Activated CD4-positive, alpha-beta memory T cell treated with anti-CD3 and anti-CD28 coated beads, Interleukin-2, amount 10 ng/mL, durations not matched to agents 7 days and 5 days (primary cell): ENCODE results near the gene PHF5A. TPM values are rescaled to one million over a fixed set of nuclear protein-coding genes. Genes with fewer than 3 reads are reported as not detected.

Source experiments
- CTCF ChIA-PET: fragments of 350-600 bp; sonication (Branson Sonifier 250); formaldehyde crosslinking; loops from one replicate; lab custom pipeline; 2021; ENCODE audit warnings: antibody characterized with exemption, inconsistent platforms; lab: Charles Lee
- POLR2A ChIA-PET: fragments of 350-600 bp; sonication (Branson Sonifier 250); formaldehyde crosslinking; loops from one replicate; lab custom pipeline; 2021; ENCODE audit warnings: antibody characterized with exemption; lab: Charles Lee
- DNase-seq: peaks from one replicate; pipeline ENCODE4 v3.0.0-alpha.2; 2020
- H3K27ac Mint-ChIP-seq: one replicate; pipeline ENCODE4 v1.8.0; 2021; ENCODE audit warnings: mild to moderate bottlenecking, mixed read lengths
- H3K27me3 Mint-ChIP-seq: one replicate; pipeline ENCODE4 v1.8.0; 2021; ENCODE audit warnings: mixed read lengths
- H3K36me3 Mint-ChIP-seq: one replicate; pipeline ENCODE4 v1.8.0; 2021; ENCODE audit warnings: low read depth, mixed read lengths
- H3K4me1 Mint-ChIP-seq: one replicate; pipeline ENCODE4 v1.8.0; 2021; ENCODE audit warnings: mixed read lengths
- H3K4me3 Mint-ChIP-seq: one replicate; pipeline ENCODE4 v1.8.0; 2021; ENCODE audit warnings: mild to moderate bottlenecking, mixed read lengths
- H3K9me3 Mint-ChIP-seq: one replicate; pipeline ENCODE4 v1.8.0; 2021; ENCODE audit warnings: mixed read lengths
- total RNA-seq, 2 experiments: library from RNA; stranded (reverse); gene quantifications; one replicate each; pipeline ENCODE4 v1.2.3, GENCODE V29; 2021

Gene PHF5A
- total RNA-seq, 2 experiments from 2014 or later: 43.9 to 55.3 TPM

- Mint-ChIP-seq H3K4me3 (no peak overlapping the region), H3K9me3 (no peaks in the 10 kb centered on the region), H3K4me1 (no peaks in the 10 kb centered on the region), H3K27ac (peak overlapping the region; percentile 15), H3K36me3 (peaks cover 18% of the 10 kb centered on the region), H3K27me3 (no peaks in the 10 kb centered on the region)
- DNase-seq: no peak
- ChIA-PET POLR2A (interaction anchor here (1.9 kb wide), 1 partner anchor 59 kb away, joined by 5 read pairs; the partner anchor contains the start of gene TOB2), CTCF (interaction anchor here (1.5 to 2.7 kb wide), 2 partner anchors 13 to 101 kb away, joined by 4 to 13 read pairs; no protein-coding TSS in a partner anchor)
Measured at GRCh38 chr22:41504816-41505215, 36.3 kb upstream of the PHF5A start.

GRCh38 chr22:41504397-41504796 is 35.9 kb upstream of the PHF5A start:
- CTCF ChIA-PET: no interaction called here
- Mint-ChIP-seq H3K27ac (no peak overlapping the region), H3K36me3 (peaks cover 21% of the 10 kb centered on the region), H3K27me3 (no peaks in the 10 kb centered on the region), H3K9me3 (no peaks in the 10 kb centered on the region), H3K4me3 (no peak overlapping the region), H3K4me1 (no peaks in the 10 kb centered on the region)
- no peak for DNase-seq
- POLR2A ChIA-PET: interaction anchor here (1.9 kb wide), 1 partner anchor 58 kb away, joined by 5 read pairs; the partner anchor contains the start of gene TOB2

- no peaks in the 10 kb centered on the region for H3K9me3 Mint-ChIP-seq
- H3K4me3 Mint-ChIP-seq: no peak overlapping the region
- no peak overlapping the region for H3K27ac Mint-ChIP-seq
- ChIA-PET CTCF (interaction anchor here (0.6 to 4.4 kb wide), 7 partner anchors 16 to 579 kb away, joined by 3 to 42 read pairs (median 5); partner anchors contain the start of genes ACO2 and PHF5A), POLR2A (interaction anchor here (1.2 to 1.5 kb wide), 3 partner anchors 33 to 89 kb away, joined by 5 to 7 read pairs (median 5); partner anchors contain the start of genes ACO2, PHF5A and TOB2)
- peaks cover 15% of the 10 kb centered on the region for H3K36me3 Mint-ChIP-seq
- H3K4me1 Mint-ChIP-seq: no peaks in the 10 kb centered on the region
- peak; percentile 27 for DNase-seq
- no peaks in the 10 kb centered on the region for H3K27me3 Mint-ChIP-seq
Measured at GRCh38 chr22:41501209-41501608, 32.7 kb upstream of the PHF5A start.

- no peak overlapping the region for H3K4me3 Mint-ChIP-seq
- ChIA-PET CTCF (interaction anchor here (1.1 to 4.4 kb wide), 5 partner anchors 17 to 578 kb away, joined by 3 to 42 read pairs (median 4); no protein-coding TSS in a partner anchor), POLR2A (interaction anchor here (1.2 to 1.5 kb wide), 2 partner anchors 32 to 88 kb away, joined by 5 read pairs; partner anchors contain the start of genes ACO2 and PHF5A)
- no peak overlapping the region for H3K27ac Mint-ChIP-seq
- DNase-seq: no peak
- peaks cover 15% of the 10 kb centered on the region for H3K36me3 Mint-ChIP-seq
- H3K4me1 Mint-ChIP-seq: no peaks in the 10 kb centered on the region
- no peaks in the 10 kb centered on the region for H3K27me3 Mint-ChIP-seq
- H3K9me3 Mint-ChIP-seq: no peaks in the 10 kb centered on the region
Measured at GRCh38 chr22:41500303-41500702, 31.8 kb upstream of the PHF5A start.

DNA sequence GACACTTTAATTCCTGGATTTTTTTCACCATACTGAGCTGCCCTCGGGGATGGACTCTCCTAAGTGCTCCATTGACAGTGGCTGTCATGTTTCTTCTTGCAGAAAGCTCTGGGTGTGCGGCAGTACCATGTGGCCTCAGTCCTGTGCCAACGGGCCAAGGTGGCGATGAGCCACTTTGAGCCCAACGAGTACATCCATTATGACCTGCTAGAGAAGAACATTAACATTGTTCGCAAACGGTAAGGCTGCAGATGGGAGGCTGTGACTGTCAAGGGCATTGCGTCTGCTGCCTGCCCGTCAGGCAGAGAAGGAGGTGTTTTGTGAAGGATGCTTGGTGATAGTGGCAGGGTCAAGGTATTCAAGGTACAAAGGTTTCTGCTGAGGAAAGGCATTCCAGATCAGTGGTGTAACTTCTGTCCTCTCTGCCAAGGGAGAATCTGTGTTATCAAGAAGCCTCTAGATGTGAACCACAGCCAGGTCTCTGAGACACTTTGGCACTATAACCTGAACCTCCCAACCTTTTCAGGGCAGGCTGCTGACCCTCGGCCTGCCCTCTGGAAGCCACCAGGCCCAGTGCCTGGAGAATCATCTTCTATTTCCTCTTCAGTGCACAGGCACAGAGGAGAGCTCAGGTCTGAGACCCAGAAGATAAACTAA is 31.3 kb upstream of the PHF5A start:
- no peak overlapping the region for H3K27ac Mint-ChIP-seq
- no peaks in the 10 kb centered on the region for H3K9me3 Mint-ChIP-seq
- CTCF ChIA-PET: interaction anchor here (1.1 to 4.4 kb wide), 6 partner anchors 9 to 97 kb away, joined by 3 to 42 read pairs (median 4); no protein-coding TSS in a partner anchor

DNA sequence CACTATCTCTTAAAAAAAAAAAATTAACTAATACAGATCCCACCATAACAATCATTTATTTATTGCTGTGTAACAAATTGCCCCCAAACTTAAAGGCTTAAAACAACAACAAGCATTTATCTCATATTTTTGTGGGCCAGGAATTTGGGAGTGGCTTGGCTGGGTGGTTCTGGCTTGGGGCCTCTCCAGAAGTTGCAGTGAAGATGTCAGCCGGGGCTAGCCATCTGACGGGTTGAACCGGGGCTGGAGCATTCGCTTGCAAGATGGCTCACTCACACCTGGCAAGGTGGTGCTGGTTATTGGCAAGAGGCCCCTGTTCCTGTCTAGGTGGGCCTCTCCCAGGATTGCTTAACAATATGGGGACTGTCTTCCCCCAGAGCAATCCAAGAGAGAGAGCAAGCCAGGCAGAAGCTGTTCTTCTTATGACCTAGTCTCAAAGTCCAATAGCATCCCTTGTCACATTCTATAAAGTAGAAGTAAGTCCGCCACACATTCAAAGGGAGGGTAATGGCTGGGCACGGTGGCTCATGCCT is 29.9 kb upstream of the PHF5A start:
- ChIA-PET POLR2A (no interaction called here), CTCF (interaction anchor here (1.2 to 4.4 kb wide), 3 partner anchors 8 to 95 kb away, joined by 4 to 42 read pairs (median 4); no protein-coding TSS in a partner anchor)
- Mint-ChIP-seq H3K36me3 (peaks cover 13% of the 10 kb centered on the region), H3K9me3 (no peaks in the 10 kb centered on the region), H3K4me3 (no peak overlapping the region), H3K4me1 (no peaks in the 10 kb centered on the region), H3K27ac (no peak overlapping the region), H3K27me3 (no peaks in the 10 kb centered on the region)
- no peak for DNase-seq

More for the DNA sequence above, 31.3 kb upstream of the PHF5A start:
- Mint-ChIP-seq H3K36me3 (peaks cover 15% of the 10 kb centered on the region), H3K4me3 (no peak overlapping the region), H3K4me1 (no peaks in the 10 kb centered on the region), H3K27me3 (no peaks in the 10 kb centered on the region)
- POLR2A ChIA-PET: interaction anchor here (1.0 to 1.5 kb wide), 2 partner anchors 16 to 87 kb away, joined by 3 to 5 read pairs; no protein-coding TSS in a partner anchor
- DNase-seq: no peak

DNA sequence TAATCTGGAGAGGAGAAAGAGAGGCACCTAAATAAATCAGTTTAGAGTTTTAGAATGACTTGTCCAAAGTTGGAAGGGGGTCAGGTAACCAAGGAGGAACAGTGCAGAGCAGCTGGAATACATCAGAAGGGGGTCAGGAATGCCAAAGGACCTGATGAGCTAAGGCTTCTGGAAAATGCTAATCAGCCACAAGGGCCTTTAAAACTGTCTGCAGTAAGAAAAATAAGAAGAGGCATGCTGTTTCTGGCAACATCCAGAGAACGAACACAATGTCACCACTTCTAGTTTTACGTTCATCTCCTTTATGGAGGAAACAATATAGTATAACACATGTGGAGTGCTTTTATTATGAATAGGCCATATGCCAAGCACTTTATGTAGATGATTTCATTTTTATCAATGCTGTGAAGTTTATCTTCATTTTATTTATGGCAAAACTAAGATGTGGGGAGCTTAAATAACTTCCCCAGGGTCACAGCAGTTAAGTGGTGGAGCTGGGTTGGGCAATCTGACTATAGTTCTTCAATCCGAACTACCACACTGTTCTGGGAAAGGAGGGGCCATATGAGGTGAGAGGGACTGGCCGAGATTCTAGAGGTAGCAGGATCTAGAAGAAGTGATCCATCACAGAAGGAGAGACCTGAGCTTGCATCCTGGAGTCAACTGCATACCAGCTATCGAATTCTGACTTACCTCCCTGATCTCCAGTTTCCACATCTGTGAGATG is 23.0 kb upstream of the PHF5A start:
- CTCF ChIA-PET: interaction anchor here (0.6 to 1.1 kb wide), 2 partner anchors 35 to 106 kb away, joined by 3 read pairs; no protein-coding TSS in a partner anchor
- peaks cover 3% of the 10 kb centered on the region for H3K4me1 Mint-ChIP-seq
- no peak overlapping the region for H3K27ac Mint-ChIP-seq
- H3K4me3 Mint-ChIP-seq: no peak overlapping the region
- H3K36me3 Mint-ChIP-seq: no peaks in the 10 kb centered on the region
- no peaks in the 10 kb centered on the region for H3K27me3 Mint-ChIP-seq
- POLR2A ChIA-PET: no interaction called here
- H3K9me3 Mint-ChIP-seq: no peaks in the 10 kb centered on the region
- no peak for DNase-seq

GRCh38 chr22:41488596-41489385 is 20.3 kb upstream of the PHF5A start:
- peaks cover 13% of the 10 kb centered on the region for H3K4me1 Mint-ChIP-seq
- ChIA-PET POLR2A (interaction anchor here (1.3 kb wide), 1 partner anchor 20 kb away, joined by 5 read pairs; the partner anchor contains the start of genes ACO2 and PHF5A), CTCF (interaction anchor here (2.0 kb wide), 1 partner anchor 85 kb away, joined by 6 read pairs; no protein-coding TSS in a partner anchor)
- no peaks in the 10 kb centered on the region for H3K9me3 Mint-ChIP-seq
- H3K27ac Mint-ChIP-seq: no peak overlapping the region
- H3K36me3 Mint-ChIP-seq: no peaks in the 10 kb centered on the region
- H3K27me3 Mint-ChIP-seq: no peaks in the 10 kb centered on the region
- H3K4me3 Mint-ChIP-seq: no peak overlapping the region
- no peak for DNase-seq

DNA sequence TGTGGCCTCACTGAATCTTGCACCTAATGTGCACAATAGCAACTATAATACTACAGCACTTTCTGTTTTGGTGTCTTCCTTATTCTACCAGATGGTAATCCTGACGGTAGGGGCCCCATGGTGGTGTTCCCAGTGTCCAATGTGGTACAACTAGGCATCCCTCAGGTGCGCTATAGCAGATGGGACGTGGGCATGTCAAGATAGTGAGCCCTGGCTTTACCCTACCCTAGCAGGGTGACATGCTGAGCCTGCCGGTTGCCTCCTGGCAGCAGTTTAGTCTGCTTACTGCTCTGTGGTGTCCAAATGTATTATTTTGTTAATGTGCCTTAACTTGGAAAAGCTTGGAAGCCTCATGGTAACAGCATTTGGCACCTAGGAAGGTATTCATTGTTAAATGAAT is 19.6 kb upstream of the PHF5A start:
- POLR2A ChIA-PET: interaction anchor here (1.3 kb wide), 1 partner anchor 20 kb away, joined by 5 read pairs; the partner anchor contains the start of genes ACO2 and PHF5A
- no peaks in the 10 kb centered on the region for H3K27me3 Mint-ChIP-seq

DNA sequence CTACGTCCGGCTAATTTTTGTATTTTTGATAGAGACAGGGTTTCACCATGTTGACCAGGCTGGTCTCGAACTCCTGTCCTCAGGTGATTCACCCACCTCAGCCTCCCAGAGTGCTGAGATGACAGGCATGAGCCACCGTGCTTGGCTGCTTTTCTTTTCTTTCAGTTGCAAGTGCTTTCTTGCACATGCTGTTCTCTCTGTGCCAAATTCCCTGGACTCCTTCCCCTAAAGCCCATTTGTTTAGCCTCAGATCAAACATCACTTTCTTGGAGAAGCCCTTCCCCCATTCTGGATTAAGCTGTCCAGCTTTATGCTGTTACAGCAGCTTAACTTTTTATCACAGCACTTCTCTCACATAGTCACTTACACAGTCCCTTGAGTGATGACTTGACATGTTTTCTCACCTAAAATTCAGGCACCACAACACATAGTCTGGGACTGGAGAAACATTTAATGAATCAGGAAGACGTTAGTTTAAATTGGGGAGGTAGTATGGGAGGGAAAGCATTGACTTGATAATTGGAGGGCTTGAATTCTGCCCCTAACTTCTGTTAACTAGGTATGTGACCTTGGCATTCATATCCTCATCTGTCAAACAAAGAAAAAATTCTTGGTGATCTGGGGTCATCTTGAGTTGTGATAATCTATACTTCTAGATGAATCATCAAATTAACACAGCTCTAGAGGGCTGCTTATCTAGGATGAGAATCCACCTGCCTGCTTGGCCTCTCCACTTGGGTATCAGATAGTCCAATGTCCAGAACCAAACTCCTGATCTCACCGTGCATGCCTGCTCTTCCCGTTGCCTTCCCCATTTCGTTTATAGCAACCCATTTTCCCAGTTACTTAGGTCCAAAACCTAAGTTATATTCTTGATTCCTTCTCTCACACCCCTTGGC is 18.8 kb upstream of the PHF5A start:
- no peak overlapping the region for H3K4me3 Mint-ChIP-seq
- H3K36me3 Mint-ChIP-seq: no peaks in the 10 kb centered on the region
- H3K27ac Mint-ChIP-seq: no peak overlapping the region
- peaks cover 19% of the 10 kb centered on the region for H3K4me1 Mint-ChIP-seq
- H3K9me3 Mint-ChIP-seq: no peaks in the 10 kb centered on the region
- ChIA-PET POLR2A (interaction anchor here (1.3 kb wide), 1 partner anchor 19 kb away, joined by 3 read pairs; the partner anchor contains the start of genes ACO2 and PHF5A), CTCF (no interaction called here)
- no peak for DNase-seq
- no peaks in the 10 kb centered on the region for H3K27me3 Mint-ChIP-seq

More for the DNA sequence above, 19.6 kb upstream of the PHF5A start:
- no peak overlapping the region for H3K4me3 Mint-ChIP-seq
- no peaks in the 10 kb centered on the region for H3K9me3 Mint-ChIP-seq
- H3K27ac Mint-ChIP-seq: no peak overlapping the region
- H3K36me3 Mint-ChIP-seq: no peaks in the 10 kb centered on the region
- CTCF ChIA-PET: interaction anchor here (2.0 kb wide), 1 partner anchor 84 kb away, joined by 6 read pairs; no protein-coding TSS in a partner anchor
- H3K4me1 Mint-ChIP-seq: peaks cover 15% of the 10 kb centered on the region
- no peak for DNase-seq

- Mint-ChIP-seq H3K27me3 (no peaks in the 10 kb centered on the region), H3K9me3 (no peaks in the 10 kb centered on the region), H3K36me3 (no peaks in the 10 kb centered on the region), H3K27ac (peak overlapping the region; percentile 19), H3K4me1 (peaks cover 20% of the 10 kb centered on the region), H3K4me3 (no peak overlapping the region)
- ChIA-PET CTCF (interaction anchor here (0.6 to 1.2 kb wide), 2 partner anchors 16 to 617 kb away, joined by 3 read pairs; partner anchors contain the start of genes ACO2 and PHF5A), POLR2A (interaction anchor here (0.6 to 1.0 kb wide), 2 partner anchors 72 to 590 kb away, joined by 3 read pairs; no protein-coding TSS in a partner anchor)
- DNase-seq: no peak
Measured at GRCh38 chr22:41485033-41485432, 16.5 kb upstream of the PHF5A start.
